Subcutaneous abdominal adipose tissue (tissue), 5 donors: ENCODE data around the gene RAB3B.

Experiments used
- H3K27ac ChIP-seq: one replicate; pipeline ENCODE4 v1.7.0; 2013; ENCODE audit warnings: low read depth, mild to moderate bottlenecking, inconsistent platforms, low read length, moderate library complexity
- H3K27me3 ChIP-seq, 5 donors: one replicate each; pipeline ENCODE4 v1.7.0; 2013; ENCODE audit warnings: low read length in 5 of 5, inconsistent platforms in 1 of 5; ENCODE audit not compliant: control insufficient read depth in 5 of 5, insufficient read depth in 4 of 5
- H3K36me3 ChIP-seq, 5 donors: one replicate each; pipeline ENCODE4 v1.7.0; 2013; ENCODE audit warnings: low read length in 5 of 5; ENCODE audit not compliant: control insufficient read depth in 5 of 5, insufficient read depth in 5 of 5
- H3K4me1 ChIP-seq, 5 donors: one replicate each; pipeline ENCODE4 v1.7.0; 2013; ENCODE audit warnings: low read length in 5 of 5, mild to moderate bottlenecking in 3 of 5, moderate library complexity in 1 of 5; ENCODE audit not compliant: control insufficient read depth in 5 of 5, insufficient read depth in 5 of 5
- H3K4me3 ChIP-seq, 5 donors: one replicate each; pipeline ENCODE4 v1.7.0; 2013; ENCODE audit warnings: low read length in 5 of 5, low read depth in 1 of 5
- H3K9ac ChIP-seq, 5 donors: one replicate each; pipeline ENCODE4 v1.7.0; 2013; ENCODE audit warnings: low read length in 5 of 5, mild to moderate bottlenecking in 4 of 5, moderate library complexity in 3 of 5
- H3K9me3 ChIP-seq, 5 donors: one replicate each; pipeline ENCODE4 v1.7.0; 2013; ENCODE audit warnings: low read length in 5 of 5; ENCODE audit not compliant: control insufficient read depth in 5 of 5
- donor health status: healthy.
- donor health status: healthy.
- donor health status: healthy.
- donor health status: healthy.
- donor health status: healthy.

Gene RAB3B

DNA sequence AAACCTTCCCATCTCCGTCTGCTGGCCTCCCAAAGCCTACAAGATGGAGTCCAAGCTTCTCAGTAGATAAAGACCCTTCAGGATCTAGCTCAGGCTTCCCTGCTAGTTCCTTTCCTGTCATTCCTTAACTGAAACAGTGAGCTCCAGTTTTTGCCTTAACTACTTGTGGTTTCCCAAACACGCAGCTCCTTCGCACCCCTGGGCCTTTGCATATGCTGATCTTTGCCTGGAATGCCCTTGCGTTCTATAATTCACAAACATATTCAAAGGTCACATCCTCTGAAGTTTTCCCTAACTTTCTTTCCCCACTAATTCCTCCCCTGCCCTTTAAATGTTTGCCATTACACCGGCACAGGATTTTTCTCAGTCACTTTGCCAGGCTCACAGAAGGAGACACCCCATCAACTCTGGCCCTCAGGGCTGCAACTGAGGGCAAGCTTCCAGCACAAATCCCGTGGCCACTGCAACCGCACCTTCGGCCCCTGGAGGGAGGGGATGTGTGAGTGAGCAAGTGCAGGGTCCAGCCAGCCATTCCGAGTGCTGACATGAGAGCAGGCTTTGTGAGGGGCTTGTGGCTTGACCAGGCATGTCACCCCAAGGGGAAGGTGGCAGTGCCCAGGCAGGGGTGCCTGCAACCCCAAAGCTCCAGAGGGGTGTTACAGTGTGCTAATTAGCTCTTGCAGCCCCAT, 41.3 kb downstream of the RAB3B start:
- Histone ChIP-seq H3K4me3 (peak overlapping the region in 1 of 5 donors; percentile 17), H3K4me1 (no peaks in the 10 kb centered on the region), H3K9ac (no peak overlapping the region), H3K27ac (no peak overlapping the region), H3K27me3 (peaks cover 0 to 3% (median 0%) of the 10 kb centered on the region in 5 donors), H3K9me3 (peaks cover 0 to 9% (median 6%) of the 10 kb centered on the region in 5 donors), H3K36me3 (no peaks in the 10 kb centered on the region)

DNA sequence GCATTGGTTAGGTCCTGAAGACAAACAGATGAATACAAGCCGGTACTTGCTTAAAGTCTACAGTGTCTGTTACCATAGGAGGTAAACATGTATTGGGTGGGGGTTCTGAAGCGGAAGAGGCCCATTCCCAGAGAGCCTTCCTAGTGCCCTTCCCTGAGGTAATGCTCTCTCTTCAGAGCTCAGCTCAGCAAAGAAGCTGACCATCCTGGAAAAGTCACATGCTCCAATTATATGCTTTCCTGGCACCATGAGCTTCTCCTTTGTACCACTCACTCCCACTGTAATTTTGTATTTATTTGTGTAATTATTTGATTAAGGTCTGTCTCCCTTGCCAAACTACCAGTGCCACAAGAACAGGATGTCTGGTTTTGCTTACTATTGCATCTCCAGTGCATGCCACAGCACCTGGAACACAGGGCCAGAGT, 42.0 kb downstream of the RAB3B start:
- Histone ChIP-seq H3K36me3 (no peaks in the 10 kb centered on the region), H3K9me3 (peaks cover 0 to 9% (median 6%) of the 10 kb centered on the region in 5 donors), H3K27me3 (peaks cover 0 to 3% (median 0%) of the 10 kb centered on the region in 5 donors), H3K9ac (no peak overlapping the region), H3K4me1 (no peaks in the 10 kb centered on the region), H3K27ac (no peak overlapping the region), H3K4me3 (no peak overlapping the region)

DNA sequence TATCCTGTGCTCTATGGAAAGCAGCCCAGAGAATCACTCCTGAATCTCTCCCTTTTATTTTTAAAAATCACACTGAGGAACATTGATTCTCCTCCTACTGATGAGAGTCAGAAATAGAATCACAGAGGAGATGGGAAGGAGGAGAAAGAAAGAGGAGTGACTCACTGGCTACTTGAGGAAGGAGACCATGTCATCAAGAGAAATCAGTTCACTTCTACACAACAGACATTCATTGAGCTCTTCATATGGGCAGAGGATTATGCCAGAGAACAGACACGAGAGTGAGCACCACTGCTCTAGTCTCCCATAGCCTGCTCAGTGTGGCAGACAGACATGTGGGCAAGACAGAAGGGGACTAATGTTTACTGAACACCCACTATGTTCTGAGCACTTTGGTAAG, 44.2 kb downstream of the RAB3B start:
- H3K27ac ChIP-seq: no peak overlapping the region
- no peak overlapping the region for H3K9ac ChIP-seq
- peaks cover 8 to 20% (median 15%) of the 10 kb centered on the region in 5 donors for H3K9me3 ChIP-seq

DNA sequence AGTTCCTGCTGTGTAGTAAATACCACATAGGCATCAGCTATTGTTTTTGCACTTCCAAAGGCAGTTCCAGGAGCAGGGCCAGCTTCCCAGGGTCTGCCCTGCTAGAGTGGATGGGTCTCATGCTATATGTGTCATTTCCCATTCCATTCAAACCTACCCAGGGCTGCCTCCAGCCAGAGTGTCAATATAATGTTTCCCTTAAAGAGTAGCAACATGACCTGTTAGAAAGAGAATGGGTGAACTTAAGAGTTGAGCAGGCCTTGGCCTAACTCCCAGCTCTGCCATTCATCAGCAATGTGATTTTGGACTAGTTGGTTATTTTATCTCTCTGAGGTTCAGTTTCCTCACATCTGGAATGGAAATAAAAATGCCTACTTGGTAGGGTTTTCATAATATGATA, 44.9 kb downstream of the RAB3B start:
- H3K27me3 ChIP-seq: peaks cover 0 to 3% (median 0%) of the 10 kb centered on the region in 5 donors
- no peaks in the 10 kb centered on the region for H3K36me3 ChIP-seq
- H3K27ac ChIP-seq: no peak overlapping the region
- no peak overlapping the region for H3K4me3 ChIP-seq
- H3K4me1 ChIP-seq: no peaks in the 10 kb centered on the region
- H3K9ac ChIP-seq: no peak overlapping the region
- H3K9me3 ChIP-seq: peaks cover 11 to 25% (median 22%) of the 10 kb centered on the region in 5 donors

More for the DNA sequence above, 44.2 kb downstream of the RAB3B start:
- Histone ChIP-seq H3K4me1 (no peaks in the 10 kb centered on the region), H3K27me3 (peaks cover 0 to 3% (median 0%) of the 10 kb centered on the region in 5 donors), H3K36me3 (no peaks in the 10 kb centered on the region), H3K4me3 (no peak overlapping the region)

DNA sequence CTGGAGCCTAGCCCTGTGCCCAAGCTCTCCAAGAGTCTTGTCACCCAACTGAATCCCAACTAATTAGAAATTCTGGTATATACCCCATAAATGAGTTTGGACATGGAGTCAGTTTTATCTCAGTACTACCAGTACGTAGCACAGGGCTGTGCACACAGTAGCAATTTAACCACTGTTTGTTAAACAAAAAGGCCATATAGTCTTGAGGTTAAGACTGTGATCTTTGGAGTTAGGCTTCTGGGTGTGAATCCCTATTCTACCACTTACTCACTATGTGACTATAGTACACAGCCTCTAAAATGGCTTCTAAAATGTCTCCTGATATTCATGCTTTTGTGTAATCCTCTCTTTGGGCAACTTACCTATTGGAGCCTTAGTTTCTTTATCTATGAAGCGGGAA, 48.2 kb downstream of the RAB3B start:
- no peak overlapping the region for H3K9ac ChIP-seq
- no peak overlapping the region for H3K4me3 ChIP-seq
- peaks cover 0 to 2% (median 0%) of the 10 kb centered on the region in 5 donors for H3K27me3 ChIP-seq
- H3K9me3 ChIP-seq: peaks cover 11 to 18% (median 15%) of the 10 kb centered on the region in 5 donors
- no peaks in the 10 kb centered on the region for H3K4me1 ChIP-seq
- no peaks in the 10 kb centered on the region for H3K36me3 ChIP-seq
- no peak overlapping the region for H3K27ac ChIP-seq

DNA sequence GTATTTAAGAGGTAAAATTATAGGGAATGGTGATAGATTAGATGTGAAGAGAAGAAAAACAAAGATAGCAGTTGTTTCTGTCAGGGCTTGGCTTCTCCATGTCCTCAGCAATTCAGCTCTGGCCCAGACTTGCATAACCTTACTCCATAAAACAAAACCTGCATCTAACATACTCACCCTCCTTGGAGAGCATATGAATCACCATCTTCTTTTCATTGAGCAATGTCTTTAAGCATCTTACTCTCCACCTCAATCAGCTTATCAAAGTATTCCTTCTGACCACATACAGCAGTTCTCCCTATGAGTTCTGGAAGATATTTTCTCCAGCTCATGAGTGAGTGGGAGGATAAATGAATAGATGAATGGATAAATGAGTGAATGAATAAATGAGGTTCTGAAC, 49.0 kb downstream of the RAB3B start:
- Histone ChIP-seq H3K27ac (no peak overlapping the region), H3K9me3 (peaks cover 11 to 18% (median 15%) of the 10 kb centered on the region in 5 donors), H3K27me3 (peaks cover 0 to 2% (median 0%) of the 10 kb centered on the region in 5 donors), H3K9ac (no peak overlapping the region), H3K36me3 (no peaks in the 10 kb centered on the region), H3K4me3 (no peak overlapping the region), H3K4me1 (no peaks in the 10 kb centered on the region)

DNA sequence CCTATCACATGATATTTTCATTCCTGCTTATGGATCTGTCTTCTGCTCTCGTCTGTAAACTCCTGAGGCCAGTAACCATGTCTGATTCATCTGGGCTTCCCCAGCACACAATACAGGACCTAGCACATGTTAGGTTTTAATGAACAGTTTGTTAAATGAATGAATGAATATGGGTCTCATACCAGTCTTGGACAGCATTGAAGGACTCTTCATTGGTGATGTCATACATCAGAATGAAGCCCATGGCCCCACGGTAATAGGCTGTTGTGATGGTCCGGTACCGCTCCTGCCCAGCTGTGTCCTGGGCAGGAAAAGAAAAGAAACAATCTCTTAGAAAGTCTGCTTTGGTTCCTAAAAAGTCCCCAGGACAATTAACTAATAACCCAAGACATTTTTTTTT, 53.4 kb downstream of the RAB3B start:
- H3K4me3 ChIP-seq: no peak overlapping the region
- H3K9me3 ChIP-seq: peaks cover 9 to 15% (median 13%) of the 10 kb centered on the region in 5 donors
- no peaks in the 10 kb centered on the region for H3K36me3 ChIP-seq
- H3K4me1 ChIP-seq: no peaks in the 10 kb centered on the region
- H3K27me3 ChIP-seq: peaks cover 0 to 2% (median 0%) of the 10 kb centered on the region in 5 donors
- no peak overlapping the region for H3K27ac ChIP-seq
- H3K9ac ChIP-seq: no peak overlapping the region

DNA sequence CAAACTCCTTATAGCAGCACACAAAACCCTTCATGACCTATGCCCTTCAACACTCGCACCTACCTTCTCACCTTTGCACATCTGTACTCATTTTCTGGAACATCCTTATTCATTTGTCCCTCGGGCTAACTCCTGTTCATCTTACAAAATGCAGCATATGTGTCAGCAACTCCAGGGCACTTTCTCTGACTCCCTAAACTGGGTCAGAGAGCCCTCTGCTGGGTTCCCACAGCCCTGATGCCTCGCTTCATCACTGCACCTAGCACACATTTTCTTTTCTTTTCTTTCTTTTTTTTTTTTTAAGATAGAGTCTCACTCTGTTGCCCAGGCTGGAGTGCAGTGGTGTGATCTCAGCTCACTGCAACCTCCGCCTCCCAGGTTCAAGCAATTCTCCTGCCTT, 54.0 kb downstream of the RAB3B start:
- Histone ChIP-seq H3K9me3 (peaks cover 4 to 10% (median 7%) of the 10 kb centered on the region in 5 donors), H3K4me3 (no peak overlapping the region), H3K36me3 (no peaks in the 10 kb centered on the region)

DNA sequence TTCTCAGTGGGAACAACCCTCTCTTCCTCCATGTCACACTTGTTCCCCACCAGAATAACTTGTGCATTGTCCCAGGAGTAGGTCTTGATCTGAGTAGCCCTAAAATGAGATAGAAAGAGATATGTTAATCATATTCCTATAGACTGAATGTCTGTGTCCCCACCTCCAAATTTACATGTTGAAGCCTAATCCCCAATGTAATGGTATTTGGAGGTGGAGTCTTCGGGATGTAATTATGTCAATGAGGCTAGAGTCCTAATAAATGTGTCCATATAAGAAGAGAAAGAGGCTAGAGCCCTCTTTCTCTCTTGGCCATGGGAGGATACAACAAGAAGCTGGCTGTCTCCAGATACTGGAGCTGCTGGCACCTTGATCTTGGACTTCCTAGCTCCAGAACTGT, 57.2 kb downstream of the RAB3B start:
- no peak overlapping the region for H3K4me3 ChIP-seq
- peaks cover 0 to 8% (median 4%) of the 10 kb centered on the region in 5 donors for H3K27me3 ChIP-seq
- no peak overlapping the region for H3K27ac ChIP-seq
- H3K9ac ChIP-seq: no peak overlapping the region
- H3K4me1 ChIP-seq: no peaks in the 10 kb centered on the region
- H3K36me3 ChIP-seq: no peaks in the 10 kb centered on the region
- H3K9me3 ChIP-seq: no peaks in the 10 kb centered on the region

More for the DNA sequence above, 54.0 kb downstream of the RAB3B start:
- Histone ChIP-seq H3K27me3 (peaks cover 0 to 2% (median 0%) of the 10 kb centered on the region in 5 donors), H3K9ac (no peak overlapping the region), H3K27ac (no peak overlapping the region), H3K4me1 (no peaks in the 10 kb centered on the region)

DNA sequence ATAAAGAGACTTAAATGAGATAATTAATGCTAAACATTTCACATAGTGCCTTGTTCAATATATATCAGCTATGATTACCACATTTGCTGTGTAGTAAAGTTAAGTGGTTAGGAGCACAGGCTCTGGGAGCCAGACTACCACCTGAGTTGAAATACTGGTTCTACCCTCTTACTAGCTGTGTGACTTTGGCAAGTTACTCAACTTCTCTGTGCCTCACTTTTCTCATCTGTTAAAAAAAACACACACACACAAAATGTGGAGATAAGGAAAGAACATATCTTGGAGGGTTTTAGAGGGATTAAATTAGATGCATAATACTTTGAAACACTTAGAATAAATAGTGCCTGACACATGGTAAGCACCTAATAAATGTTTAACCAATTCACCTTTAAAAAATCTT, 60.2 kb downstream of the RAB3B start:
- Histone ChIP-seq H3K9me3 (no peaks in the 10 kb centered on the region), H3K9ac (no peak overlapping the region), H3K36me3 (no peaks in the 10 kb centered on the region), H3K4me3 (no peak overlapping the region), H3K27me3 (peaks cover 0 to 8% (median 4%) of the 10 kb centered on the region in 5 donors), H3K4me1 (no peaks in the 10 kb centered on the region), H3K27ac (no peak overlapping the region)
